WI38 (cell line): ENCODE data around the gene GRIP2.

Experiments used
- H3K4me3 ChIP-seq: 2 replicates; pipeline ENCODE4 v1.5.1; 2011; ENCODE audit warnings: low read depth, mild to moderate bottlenecking, control low read depth, low read length
- CTCF ChIP-seq: IDR thresholded peaks from 2 replicates; pipeline ENCODE4 v1.5.1; 2012; ENCODE audit warnings: low read depth, mild to moderate bottlenecking, control low read depth, low read length

Gene GRIP2

GRCh38 chr3:14494973-14495300 is 45.2 kb downstream of the GRIP2 start:
- no peak for TF ChIP-seq CTCF
- H3K4me3 ChIP-seq, result no peak overlapping the region

GRCh38 chr3:14494279-14494972 is 45.7 kb downstream of the GRIP2 start:
- TF ChIP-seq CTCF, result no peak
- no peak overlapping the region for H3K4me3 ChIP-seq

GRCh38 chr3:14492948-14493881 is 46.9 kb downstream of the GRIP2 start:
- no peak overlapping the region for H3K4me3 ChIP-seq
- no peak for TF ChIP-seq CTCF

DNA sequence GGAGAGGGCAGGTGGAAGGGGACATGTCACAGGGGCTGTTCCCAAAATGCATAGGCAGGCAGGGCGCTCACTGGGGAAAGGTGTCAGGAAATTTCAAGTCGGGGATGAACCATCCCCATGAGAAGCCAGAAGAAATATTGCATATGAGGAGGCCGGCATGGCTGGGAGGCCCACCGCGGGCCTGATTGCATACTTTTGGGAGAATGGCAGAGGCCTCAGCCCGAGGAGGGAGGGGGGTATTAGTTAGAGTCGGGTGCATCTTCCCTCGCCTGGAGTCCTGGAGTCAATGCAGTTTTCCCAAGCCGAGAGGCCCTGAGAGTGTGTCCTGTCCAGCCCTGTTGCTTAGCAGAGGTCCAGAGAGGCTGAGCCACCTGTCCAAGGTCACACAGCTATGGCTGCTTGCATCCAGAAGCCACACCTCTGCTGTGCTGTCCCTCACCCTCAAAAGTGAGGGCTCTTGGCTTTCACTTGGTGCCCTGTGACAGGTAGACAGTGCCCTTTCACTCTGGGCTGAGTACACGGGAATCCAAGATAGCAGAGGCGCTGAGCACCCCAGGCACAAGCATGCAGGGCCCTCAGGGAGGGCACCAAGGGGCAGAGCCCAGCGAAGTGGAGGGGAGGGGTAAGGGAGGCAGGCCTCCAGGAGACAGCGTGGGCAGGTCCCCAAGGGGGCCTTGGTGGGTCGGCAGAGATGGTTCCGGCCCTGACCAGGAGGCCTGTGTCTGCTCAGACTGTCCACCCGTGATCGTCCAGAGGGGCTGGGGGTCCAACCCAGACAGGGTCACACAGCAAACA is 48.5 kb downstream of the GRIP2 start:
- H3K4me3 ChIP-seq, result no peak overlapping the region
- no peak for TF ChIP-seq CTCF

DNA sequence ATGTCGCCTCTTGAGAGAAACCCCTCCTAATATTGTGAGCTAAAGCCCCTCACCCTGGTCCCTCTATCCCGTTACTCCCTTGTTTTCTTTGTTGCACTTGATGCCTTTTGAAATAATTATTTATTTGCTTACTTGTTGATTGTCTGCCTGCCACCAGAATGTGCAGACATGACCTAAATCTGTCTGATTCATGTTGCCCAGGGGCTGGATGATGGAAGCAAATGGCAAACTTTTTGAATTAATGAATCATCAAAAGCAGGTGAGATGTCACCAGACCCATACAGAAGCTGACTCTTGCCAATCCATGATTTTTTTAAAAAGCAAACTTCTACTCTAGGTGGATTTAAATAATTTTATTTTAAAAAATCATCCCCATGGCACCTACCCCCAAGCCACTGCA is 49.3 kb downstream of the GRIP2 start:
- no peak overlapping the region for H3K4me3 ChIP-seq
- TF ChIP-seq CTCF, result no peak

DNA sequence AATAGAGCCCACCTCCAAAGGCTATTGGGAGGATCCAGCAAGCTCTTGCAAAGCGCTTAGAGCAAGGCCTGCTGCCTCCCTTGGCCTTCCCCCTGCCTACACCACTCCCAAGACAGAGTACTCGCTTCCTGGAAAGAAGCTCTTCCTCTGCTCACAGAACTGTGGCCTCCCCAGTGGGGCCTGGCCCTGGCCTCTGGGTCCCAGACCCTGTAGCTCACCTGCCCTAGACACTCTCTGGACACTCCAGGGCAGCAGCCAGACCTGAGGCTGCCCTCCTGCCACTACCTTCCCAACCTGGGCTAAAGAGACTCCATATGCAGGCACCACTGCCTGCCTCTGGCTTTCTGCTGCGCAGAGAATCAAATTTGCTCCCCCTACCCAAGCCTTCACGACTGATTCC is 49.9 kb downstream of the GRIP2 start:
- H3K4me3 ChIP-seq, result no peak overlapping the region
- no peak for TF ChIP-seq CTCF
